ENCODE measurements around the gene RFX6. TPM values are rescaled to one million over a fixed set of nuclear protein-coding genes. Genes with fewer than 3 reads are reported as not detected.

Gene RFX6
- total and polyA plus RNA-seq, 8 donors: 1.1 to 2.6 (median 2.3) TPM; not detected in 2

GRCh38 chr6:116888732-116889360 lies 11.8 kb downstream of the RFX6 start:
- H3K4me3 ChIP-seq: no peak overlapping the region
- no peaks in the 10 kb centered on the region for H3K9me3 ChIP-seq
- H3K27me3 ChIP-seq: no peaks in the 10 kb centered on the region
- H3K27ac ChIP-seq: no peak overlapping the region
- TF ChIP-seq, protein P1, sequence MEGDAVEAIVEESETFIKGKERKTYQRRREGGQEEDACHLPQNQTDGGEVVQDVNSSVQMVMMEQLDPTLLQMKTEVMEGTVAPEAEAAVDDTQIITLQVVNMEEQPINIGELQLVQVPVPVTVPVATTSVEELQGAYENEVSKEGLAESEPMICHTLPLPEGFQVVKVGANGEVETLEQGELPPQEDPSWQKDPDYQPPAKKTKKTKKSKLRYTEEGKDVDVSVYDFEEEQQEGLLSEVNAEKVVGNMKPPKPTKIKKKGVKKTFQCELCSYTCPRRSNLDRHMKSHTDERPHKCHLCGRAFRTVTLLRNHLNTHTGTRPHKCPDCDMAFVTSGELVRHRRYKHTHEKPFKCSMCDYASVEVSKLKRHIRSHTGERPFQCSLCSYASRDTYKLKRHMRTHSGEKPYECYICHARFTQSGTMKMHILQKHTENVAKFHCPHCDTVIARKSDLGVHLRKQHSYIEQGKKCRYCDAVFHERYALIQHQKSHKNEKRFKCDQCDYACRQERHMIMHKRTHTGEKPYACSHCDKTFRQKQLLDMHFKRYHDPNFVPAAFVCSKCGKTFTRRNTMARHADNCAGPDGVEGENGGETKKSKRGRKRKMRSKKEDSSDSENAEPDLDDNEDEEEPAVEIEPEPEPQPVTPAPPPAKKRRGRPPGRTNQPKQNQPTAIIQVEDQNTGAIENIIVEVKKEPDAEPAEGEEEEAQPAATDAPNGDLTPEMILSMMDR (IDR thresholded peaks at IDR 0.05): no peak
- intact Hi-C loops (cut with DNase I): no loop called here
- H3K36me3 ChIP-seq: no peaks in the 10 kb centered on the region
- H3K4me1 ChIP-seq: no peaks in the 10 kb centered on the region
- no peak for ATAC-seq
- no peak for DNase-seq

- ATAC-seq: no peak
- no peak for DNase-seq
- H3K4me3 ChIP-seq: no peak overlapping the region
- no peaks in the 10 kb centered on the region for H3K4me1 ChIP-seq
- TF ChIP-seq, protein P1 (IDR thresholded peaks at IDR 0.05): no peak
- no peak overlapping the region for H3K27ac ChIP-seq
- H3K9me3 ChIP-seq: no peaks in the 10 kb centered on the region
- no peaks in the 10 kb centered on the region for H3K36me3 ChIP-seq
- intact Hi-C loops (cut with DNase I): no loop called here
- H3K27me3 ChIP-seq: no peaks in the 10 kb centered on the region
Measured at GRCh38 chr6:116894669-116895068, 17.6 kb downstream of the RFX6 start.

DNA sequence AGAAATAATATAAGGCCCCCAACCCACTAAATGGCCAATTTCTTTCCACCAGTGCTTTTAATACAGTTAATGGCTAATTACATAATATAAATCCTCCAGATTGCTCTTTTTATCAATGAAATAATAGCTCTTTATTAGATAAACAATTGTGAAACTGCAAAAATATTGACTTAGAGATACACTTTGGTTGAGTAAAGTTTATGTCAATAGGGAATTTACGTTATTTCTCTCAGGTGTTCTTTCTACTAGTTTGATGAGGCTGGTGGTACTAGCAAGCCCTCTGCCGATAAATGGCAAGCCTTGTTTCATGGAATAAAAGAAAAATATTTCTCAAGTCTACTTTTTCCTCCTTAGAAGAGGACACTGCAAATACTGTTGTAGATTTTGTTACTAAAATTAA lies 18.9 kb downstream of the RFX6 start:
- TF ChIP-seq, protein P1 (IDR thresholded peaks at IDR 0.05): no peak
- no peak for ATAC-seq
- intact Hi-C loops (cut with DNase I): no loop called here

GRCh38 chr6:116902634-116903033 lies 25.6 kb downstream of the RFX6 start:
- TF ChIP-seq, protein P1 (IDR thresholded peaks at IDR 0.05): no peak
- intact Hi-C loops (cut with DNase I): no loop called here
- Histone ChIP-seq H3K36me3 (no peaks in the 10 kb centered on the region), H3K27ac (no peak overlapping the region), H3K4me1 (no peaks in the 10 kb centered on the region), H3K27me3 (no peaks in the 10 kb centered on the region), H3K4me3 (no peak overlapping the region), H3K9me3 (peaks cover 0 to 12% of the 10 kb centered on the region in 2 donors)
- DNase-seq: no peak
- no peak for ATAC-seq

More for the DNA sequence above, 18.9 kb downstream of the RFX6 start:
- no peaks in the 10 kb centered on the region for H3K36me3 ChIP-seq
- H3K4me3 ChIP-seq: no peak overlapping the region
- no peaks in the 10 kb centered on the region for H3K27me3 ChIP-seq
- H3K4me1 ChIP-seq: no peaks in the 10 kb centered on the region
- H3K27ac ChIP-seq: no peak overlapping the region
- no peaks in the 10 kb centered on the region for H3K9me3 ChIP-seq
- DNase-seq: no peak

- no peaks in the 10 kb centered on the region for H3K27me3 ChIP-seq
- no peaks in the 10 kb centered on the region for H3K36me3 ChIP-seq
- no peak for DNase-seq
- no peaks in the 10 kb centered on the region for H3K9me3 ChIP-seq
- intact Hi-C loops (cut with DNase I): no loop called here
- no peaks in the 10 kb centered on the region for H3K4me1 ChIP-seq
- TF ChIP-seq, protein P1 (IDR thresholded peaks at IDR 0.05): no peak
- no peak for ATAC-seq
- H3K4me3 ChIP-seq: no peak overlapping the region
- no peak overlapping the region for H3K27ac ChIP-seq
Measured at GRCh38 chr6:116922853-116923548, 46.0 kb downstream of the RFX6 start.
